Colonic mucosa (tissue), 4 donors: ENCODE data around the gene COL4A2. TPM values are rescaled to one million over a fixed set of nuclear protein-coding genes. Genes with fewer than 3 reads are reported as not detected.
A peak's percentile ranks its signal among the peaks of the same experiment; 100 is the strongest.

Source experiments
- DNase-seq: peaks from one replicate; pipeline ENCODE4 v3.0.0-alpha.2; 2020
- H3K27ac ChIP-seq: fragments of 200-600 bp; one replicate; pipeline ENCODE4 v1.8.0; 2021
- H3K27me3 ChIP-seq: fragments of 200-600 bp; one replicate; pipeline ENCODE4 v1.8.0; 2021
- H3K36me3 ChIP-seq: fragments of 200-600 bp; one replicate; pipeline ENCODE4 v1.8.0; 2021
- H3K4me1 ChIP-seq: fragments of 200-600 bp; one replicate; pipeline ENCODE4 v1.8.0; 2021; ENCODE audit warnings: mild to moderate bottlenecking
- H3K4me3 ChIP-seq: fragments of 200-600 bp; one replicate; pipeline ENCODE4 v1.8.0; 2021
- H3K9ac ChIP-seq, 2 donors: one replicate each; pipeline ENCODE4 v1.7.0; 2013; ENCODE audit warnings: control low read depth in 2 of 2, low read depth in 2 of 2, low read length in 2 of 2
- H3K9me3 ChIP-seq: fragments of 200-600 bp; one replicate; pipeline ENCODE4 v1.8.0; 2021
- CTCF ChIP-seq: fragments of 200-600 bp; IDR thresholded peaks from one replicate; pipeline ENCODE4 v1.8.0; 2022; ENCODE audit warnings: antibody characterized with exemption, mild to moderate bottlenecking
- intact Hi-C: fragments of 100-400 bp; cut with DNase I; formaldehyde crosslinking; loops from one replicate; pipeline ENCODE4 v1.14.1; 2022
- total RNA-seq, 2 donors: library from RNA; stranded (reverse); fragmentation: NEBNext Ultra II Directional in 1 of 2; extraction: Animal tissue kit (Norgen Biotek cat#: 25700) in 1 of 2; gene quantifications; one replicate each; pipeline ENCODE4 v1.2.1, GENCODE V29; 2021
- donor health status: healthy.
- donor health status: DM: no; HTN: no; CAD: no.
- donor health status: DM: no; HTN: no; CAD: no.

Gene COL4A2
- total RNA-seq, 2 donors from 2014 or later: 61.1 to 111 TPM

- DNase-seq: peak; percentile 92
- no peak overlapping the region for H3K4me3 ChIP-seq
- peak overlapping the region; percentile 57 to 79 for H3K9ac ChIP-seq
- H3K4me1 ChIP-seq: peaks cover 29% of the 10 kb centered on the region
- TF ChIP-seq CTCF: no peak
- H3K27me3 ChIP-seq: no peaks in the 10 kb centered on the region
- H3K36me3 ChIP-seq: no peaks in the 10 kb centered on the region
- H3K9me3 ChIP-seq: no peaks in the 10 kb centered on the region
- intact Hi-C loops: no loop called here
- H3K27ac ChIP-seq: peak overlapping the region; percentile 84
Observed at GRCh38 chr13:110524541-110525257, 217.6 kb downstream of the COL4A2 start.

GRCh38 chr13:110525328-110526319 is 218.5 kb downstream of the COL4A2 start:
- Histone ChIP-seq H3K9me3 (no peaks in the 10 kb centered on the region), H3K9ac (peak overlapping the region; percentile 42 to 79), H3K36me3 (no peaks in the 10 kb centered on the region), H3K4me3 (no peak overlapping the region), H3K27me3 (no peaks in the 10 kb centered on the region), H3K4me1 (peaks cover 26% of the 10 kb centered on the region), H3K27ac (peak overlapping the region; percentile 84)
- peak; percentile 62 for DNase-seq
- TF ChIP-seq CTCF: no peak
- intact Hi-C loops: no loop called here

GRCh38 chr13:110528371-110528770 is 221.3 kb downstream of the COL4A2 start:
- intact Hi-C loops: no loop called here
- DNase-seq: no peak
- TF ChIP-seq CTCF: no peak
- Histone ChIP-seq H3K4me1 (peaks cover 16% of the 10 kb centered on the region), H3K36me3 (no peaks in the 10 kb centered on the region), H3K27me3 (no peaks in the 10 kb centered on the region), H3K4me3 (no peak overlapping the region), H3K27ac (peak overlapping the region; percentile 7), H3K9me3 (no peaks in the 10 kb centered on the region), H3K9ac (no peak overlapping the region)

DNA sequence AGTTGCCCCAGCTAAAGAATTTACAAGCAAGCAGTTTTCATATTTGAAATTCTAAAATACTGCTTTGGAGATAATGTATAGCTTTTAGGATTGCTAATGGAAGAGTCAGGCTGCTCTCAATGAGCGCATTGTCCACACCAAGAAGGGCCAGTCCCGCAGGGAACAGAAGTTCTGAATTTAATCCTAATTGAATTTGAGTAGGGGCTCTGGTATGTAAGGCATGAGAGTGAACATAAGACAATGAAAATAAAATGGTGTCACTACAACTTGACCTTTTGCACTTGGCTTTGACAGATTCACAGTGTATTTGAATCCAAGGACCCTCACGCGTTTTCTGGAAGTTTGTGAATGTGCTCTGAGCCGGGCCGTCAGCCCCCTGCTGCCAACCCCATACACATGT is 221.8 kb downstream of the COL4A2 start:
- Histone ChIP-seq H3K4me3 (no peak overlapping the region), H3K9me3 (no peaks in the 10 kb centered on the region), H3K27ac (peak overlapping the region; percentile 7), H3K4me1 (peaks cover 16% of the 10 kb centered on the region), H3K9ac (no peak overlapping the region), H3K36me3 (no peaks in the 10 kb centered on the region), H3K27me3 (no peaks in the 10 kb centered on the region)
- intact Hi-C loops: no loop called here
- DNase-seq: no peak
- TF ChIP-seq CTCF: no peak

- peak overlapping the region; percentile 7 for H3K27ac ChIP-seq
- no peaks in the 10 kb centered on the region for H3K36me3 ChIP-seq
- no peaks in the 10 kb centered on the region for H3K9me3 ChIP-seq
- DNase-seq: no peak
- H3K27me3 ChIP-seq: no peaks in the 10 kb centered on the region
- intact Hi-C loops: no loop called here
- TF ChIP-seq CTCF: no peak
- no peak overlapping the region for H3K9ac ChIP-seq
- H3K4me3 ChIP-seq: no peak overlapping the region
- H3K4me1 ChIP-seq: peaks cover 16% of the 10 kb centered on the region
Observed at GRCh38 chr13:110529522-110530311, 222.6 kb downstream of the COL4A2 start.
